T-helper 1 cell treated with Interleukin-12 subunit alpha and Interleukin-12 subunit beta and Interleukin-4 antibody, amounts not matched to agents 30 ng/mL and 1 ng/mL, for 36 hours (primary cell): ENCODE results near the gene HSF5. TPM values are rescaled to one million over a fixed set of nuclear protein-coding genes. Genes with fewer than 3 reads are reported as not detected.

Experiments used
- intact Hi-C: fragments of 100-400 bp; cut with micrococcal nuclease; formaldehyde crosslinking; loops from one replicate; pipeline ENCODE4 v1.15.1; 2024
- total RNA-seq: library from RNA; stranded (reverse); gene quantifications from 2 replicates; pipeline ENCODE4 v1.2.3, GENCODE V29; 2022

Gene HSF5, protein sequence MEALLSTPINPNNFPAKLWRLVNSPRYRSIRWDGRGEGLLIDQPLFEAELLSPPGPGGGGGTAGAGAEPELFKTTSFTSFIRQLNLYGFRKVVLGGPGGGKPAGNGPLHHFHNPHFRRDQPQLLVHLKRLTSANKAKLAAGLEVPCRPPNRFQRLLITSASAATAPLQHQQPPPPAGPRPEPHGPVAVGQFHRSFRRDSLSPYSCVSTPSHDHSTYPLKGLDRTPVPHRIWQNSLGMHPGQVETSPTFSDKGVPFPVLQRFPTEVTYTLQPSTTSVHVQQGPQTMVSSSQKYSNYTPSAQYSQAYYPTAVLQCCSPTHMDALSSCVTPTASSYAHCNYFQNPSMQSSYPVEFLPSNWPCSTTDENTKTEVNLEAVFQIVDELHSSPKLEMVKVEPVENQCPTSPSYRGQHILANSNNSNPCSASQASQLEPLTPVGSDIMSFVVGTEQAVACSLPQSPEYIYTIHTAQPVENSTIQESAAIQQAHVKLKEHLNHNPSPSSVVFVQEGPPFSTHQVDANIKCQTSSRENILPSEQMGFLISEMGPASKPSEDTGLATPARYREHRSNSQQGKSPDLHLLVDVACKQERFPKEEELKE
- total RNA-seq: 0.47 and 0.63 TPM in 2 replicates

GRCh38 chr17:58487589-58488427, at the start of gene HSF5:
HSF5 (minus strand) TSS chr17:58488408; CDS start chr17:58488274, 134 bp downstream.
- intact Hi-C loops: loop anchor here (1.0 to 2.0 kb wide), 2 partner anchors 29 to 171 kb away; no protein-coding TSS in a partner anchor

- intact Hi-C loops: no loop called here
Observed at GRCh38 chr17:58537266-58537665, 49.1 kb upstream of the HSF5 start.

DNA sequence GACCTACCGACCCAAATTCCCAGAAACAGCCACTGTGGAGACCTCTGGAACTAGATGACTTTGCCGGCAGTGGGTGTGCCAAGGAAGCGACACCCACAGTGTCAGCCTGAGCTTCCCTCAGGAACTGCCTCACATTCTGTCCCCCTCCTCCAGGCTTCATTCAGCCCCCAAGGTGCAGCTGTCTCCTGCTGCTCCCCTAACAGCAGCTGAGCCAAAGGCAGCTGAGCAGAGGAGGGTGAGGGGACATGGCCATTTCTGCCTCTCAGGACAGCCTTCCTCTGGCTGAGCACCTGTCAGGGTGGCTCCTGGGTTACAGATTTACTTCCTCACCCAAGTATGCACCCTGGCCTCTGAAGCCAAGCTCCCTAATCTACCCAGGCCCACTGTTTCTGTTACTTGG, 48.3 kb upstream of the HSF5 start:
- intact Hi-C loops: no loop called here

DNA sequence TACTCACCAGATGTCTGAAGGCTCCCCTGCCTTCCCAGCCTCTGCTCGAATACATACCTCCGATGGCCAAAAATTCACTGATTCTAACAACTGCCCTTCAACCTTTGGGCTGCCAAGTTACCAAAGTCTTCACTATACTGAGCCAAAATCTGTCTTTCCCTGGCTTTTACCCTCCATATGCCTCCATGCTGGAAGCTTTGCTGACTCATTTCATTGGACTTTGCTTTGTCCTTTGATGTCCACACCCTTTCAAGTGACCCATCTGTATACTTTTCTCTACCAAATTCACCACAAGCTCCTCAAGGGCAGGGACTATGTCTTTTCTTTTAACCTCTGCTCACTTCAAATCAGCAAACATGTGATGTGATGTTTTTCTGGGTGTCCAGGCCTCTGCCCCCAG, 47.2 kb upstream of the HSF5 start:
- intact Hi-C loops: no loop called here

GRCh38 chr17:58534901-58535421, 46.8 kb upstream of the HSF5 start:
- intact Hi-C loops: no loop called here

GRCh38 chr17:58534331-58534730, 46.1 kb upstream of the HSF5 start:
- intact Hi-C loops: no loop called here

- intact Hi-C loops: no loop called here
Observed at GRCh38 chr17:58533616-58534188, 45.5 kb upstream of the HSF5 start.

GRCh38 chr17:58532555-58532951, 44.3 kb upstream of the HSF5 start:
- intact Hi-C loops: loop anchor here (1.0 kb wide), 1 partner anchor 14 kb away; no protein-coding TSS in a partner anchor

DNA sequence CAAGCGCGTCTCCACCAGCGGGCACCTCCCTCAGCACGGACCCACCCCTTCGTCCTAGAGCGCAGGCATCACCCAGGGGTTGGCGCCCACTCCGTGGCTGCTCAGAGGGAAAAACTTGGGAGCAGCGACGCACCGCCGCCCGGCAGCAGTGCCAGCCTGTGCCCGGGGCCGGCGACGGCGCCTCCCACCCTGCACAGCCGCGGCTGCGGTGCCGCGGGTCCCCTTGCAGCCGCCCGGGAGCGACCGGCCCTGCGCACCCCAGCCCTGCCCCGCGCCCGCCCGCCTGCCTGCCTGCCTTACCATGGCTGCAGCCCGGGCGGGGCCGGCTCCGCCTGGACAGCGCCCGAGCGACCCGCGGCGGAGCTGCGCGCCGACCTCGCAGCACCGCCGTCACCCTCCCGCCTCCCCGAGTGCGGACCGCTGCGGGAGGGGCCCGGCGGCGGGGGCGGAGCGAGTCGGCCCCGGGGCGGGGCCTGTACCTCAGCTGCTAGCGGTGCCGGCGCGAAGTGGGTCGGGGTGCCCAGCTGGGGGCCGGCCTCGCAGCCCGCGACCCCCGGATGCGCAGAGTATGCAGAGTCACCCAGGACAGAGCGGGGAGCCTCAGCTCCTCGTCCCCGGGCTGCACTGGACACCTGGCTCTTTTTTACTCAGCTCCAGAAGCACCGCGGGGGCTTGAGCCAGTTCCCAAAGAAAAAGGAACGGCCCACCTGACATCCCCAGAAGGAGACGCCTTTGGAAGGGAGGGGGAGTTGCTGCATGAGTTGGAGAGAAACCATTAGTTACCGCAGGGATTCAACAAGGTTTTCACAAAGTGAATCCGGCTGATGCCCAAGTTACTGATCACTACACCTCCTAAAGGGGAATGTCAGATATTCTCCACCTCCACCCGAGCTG, 43.7 kb upstream of the HSF5 start:
- intact Hi-C loops: loop anchor here (1.0 kb wide), 1 partner anchor 14 kb away; no protein-coding TSS in a partner anchor

DNA sequence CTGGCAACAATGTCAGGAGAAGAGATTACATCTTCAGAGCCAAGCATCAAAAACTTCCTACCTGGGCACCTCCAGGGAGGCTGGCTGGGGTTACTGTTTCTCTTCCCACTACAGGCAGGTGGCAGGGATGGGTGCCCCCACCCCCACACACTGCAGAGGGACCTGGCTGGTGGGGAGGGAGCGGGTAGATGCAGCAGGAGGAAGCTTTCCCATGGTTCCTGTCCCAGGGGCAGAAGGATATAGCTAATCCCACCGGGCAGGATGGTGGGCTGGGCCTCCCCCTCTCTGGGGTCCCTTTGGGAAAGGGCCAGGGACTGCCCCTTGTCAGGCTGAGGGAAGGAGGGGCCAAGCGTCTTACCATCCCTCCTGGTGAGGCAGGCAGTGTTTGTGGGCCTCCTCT, 42.9 kb upstream of the HSF5 start:
- intact Hi-C loops: no loop called here

- intact Hi-C loops: no loop called here
Observed at GRCh38 chr17:58530655-58531054, 42.4 kb upstream of the HSF5 start.

- intact Hi-C loops: no loop called here
Observed at GRCh38 chr17:58529275-58529674, 41.1 kb upstream of the HSF5 start.

- intact Hi-C loops: no loop called here
Observed at GRCh38 chr17:58528443-58528842, 40.2 kb upstream of the HSF5 start.

GRCh38 chr17:58527949-58528348, 39.7 kb upstream of the HSF5 start:
- intact Hi-C loops: loop anchor here (1.0 kb wide), 1 partner anchor 10 kb away; no protein-coding TSS in a partner anchor

DNA sequence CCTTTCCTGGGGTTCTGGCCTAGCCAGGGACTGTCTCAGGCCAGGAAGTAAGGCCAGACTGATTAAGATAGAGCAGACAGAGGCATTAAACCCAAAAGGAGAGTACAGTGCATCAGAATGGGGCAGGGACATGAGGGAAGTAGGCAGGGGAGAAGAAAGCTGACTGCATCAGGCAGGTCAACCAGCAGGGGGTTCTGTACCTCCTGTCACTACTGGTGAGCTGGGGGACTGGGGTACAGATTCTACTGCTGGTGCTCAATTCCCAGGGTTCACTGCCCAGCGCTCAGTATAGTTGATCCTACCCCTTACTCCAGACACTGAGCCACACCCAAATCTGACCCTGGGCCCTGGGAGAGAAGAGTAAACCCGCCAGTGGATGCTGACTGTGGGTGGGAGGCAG, 39.1 kb upstream of the HSF5 start:
- intact Hi-C loops: loop anchor here (1.0 kb wide), 1 partner anchor 9 kb away; no protein-coding TSS in a partner anchor

- intact Hi-C loops: no loop called here
Observed at GRCh38 chr17:58525239-58525638, 37.0 kb upstream of the HSF5 start.

- intact Hi-C loops: no loop called here
Observed at GRCh38 chr17:58521680-58522079, 33.5 kb upstream of the HSF5 start.

- intact Hi-C loops: no loop called here
Observed at GRCh38 chr17:58520843-58521430, 32.7 kb upstream of the HSF5 start.

GRCh38 chr17:58517928-58518609, 29.9 kb upstream of the HSF5 start:
- intact Hi-C loops: loop anchor here (1.0 to 10.0 kb wide), 28 partner anchors 9 to 1874 kb away; partner anchors contain the start of genes AKAP1, C17orf67, CLTC and DGKE
